Esophagus muscularis mucosa (tissue), 3 donors: ENCODE data around the gene VSNL1.

Experiments used
- POLR2AphosphoS5 ChIP-seq, 2 donors: sonication (generic); formaldehyde crosslinking; IDR thresholded peaks; one replicate each; pipeline ENCODE4 v1.6.1; 2017; ENCODE audit warnings: antibody characterized with exemption in 2 of 2
- TF ChIP-seq, protein P1 (sequence below), 3 experiments: fragments of 200-600 bp in 2 of 3; fragments of 450-650 bp in 1 of 3; sonication (generic) in 2 of 3; IDR thresholded peaks; one replicate each; pipeline ENCODE4 v1.5.1; 2017 to 2019; ENCODE audit warnings: antibody characterized with exemption in 3 of 3, mild to moderate bottlenecking in 2 of 3, moderate library complexity in 1 of 3

DNA sequence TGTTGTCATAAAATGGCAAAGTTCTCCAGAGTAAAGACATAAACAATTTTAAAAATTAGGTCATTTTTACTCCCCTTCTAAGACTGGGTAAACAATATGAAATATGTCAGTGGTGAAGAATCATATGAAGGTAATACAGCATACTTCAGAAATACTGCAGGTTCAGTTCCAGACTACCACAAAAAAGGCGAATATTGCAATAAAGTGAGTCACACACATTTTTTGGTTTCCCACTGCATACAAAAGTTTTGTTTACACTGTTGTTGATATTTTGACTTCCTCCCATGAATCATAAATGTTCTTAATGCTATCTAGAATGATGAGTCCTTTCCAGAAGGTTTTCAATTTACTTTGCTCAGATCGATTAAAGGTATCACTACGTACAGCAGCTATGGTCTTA, 139.6 kb downstream of the VSNL1 start:
- TF ChIP-seq, protein P1, sequence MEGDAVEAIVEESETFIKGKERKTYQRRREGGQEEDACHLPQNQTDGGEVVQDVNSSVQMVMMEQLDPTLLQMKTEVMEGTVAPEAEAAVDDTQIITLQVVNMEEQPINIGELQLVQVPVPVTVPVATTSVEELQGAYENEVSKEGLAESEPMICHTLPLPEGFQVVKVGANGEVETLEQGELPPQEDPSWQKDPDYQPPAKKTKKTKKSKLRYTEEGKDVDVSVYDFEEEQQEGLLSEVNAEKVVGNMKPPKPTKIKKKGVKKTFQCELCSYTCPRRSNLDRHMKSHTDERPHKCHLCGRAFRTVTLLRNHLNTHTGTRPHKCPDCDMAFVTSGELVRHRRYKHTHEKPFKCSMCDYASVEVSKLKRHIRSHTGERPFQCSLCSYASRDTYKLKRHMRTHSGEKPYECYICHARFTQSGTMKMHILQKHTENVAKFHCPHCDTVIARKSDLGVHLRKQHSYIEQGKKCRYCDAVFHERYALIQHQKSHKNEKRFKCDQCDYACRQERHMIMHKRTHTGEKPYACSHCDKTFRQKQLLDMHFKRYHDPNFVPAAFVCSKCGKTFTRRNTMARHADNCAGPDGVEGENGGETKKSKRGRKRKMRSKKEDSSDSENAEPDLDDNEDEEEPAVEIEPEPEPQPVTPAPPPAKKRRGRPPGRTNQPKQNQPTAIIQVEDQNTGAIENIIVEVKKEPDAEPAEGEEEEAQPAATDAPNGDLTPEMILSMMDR (IDR thresholded peaks at IDR 0.05), result no peak
- no peak for TF ChIP-seq POLR2AphosphoS5 (IDR thresholded peaks at IDR 0.05)
